Middle frontal gyrus (tissue), 1 donor: Measurements from ENCODE around the gene STPG1.
A peak's percentile ranks its signal among the peaks of the same experiment; 100 is the strongest.
"Not testable (repeated sequence)": the region's sequence is repeated elsewhere in the genome, so short reads cannot be mapped to it uniquely, and the experiment has no call there.

Experiments used
- DNase-seq: peaks from one replicate; pipeline ENCODE4 v3.0.0-alpha.2; 2015; ENCODE audit warnings: low spot score; ENCODE audit errors: extremely low spot score

The STPG1 gene, protein sequence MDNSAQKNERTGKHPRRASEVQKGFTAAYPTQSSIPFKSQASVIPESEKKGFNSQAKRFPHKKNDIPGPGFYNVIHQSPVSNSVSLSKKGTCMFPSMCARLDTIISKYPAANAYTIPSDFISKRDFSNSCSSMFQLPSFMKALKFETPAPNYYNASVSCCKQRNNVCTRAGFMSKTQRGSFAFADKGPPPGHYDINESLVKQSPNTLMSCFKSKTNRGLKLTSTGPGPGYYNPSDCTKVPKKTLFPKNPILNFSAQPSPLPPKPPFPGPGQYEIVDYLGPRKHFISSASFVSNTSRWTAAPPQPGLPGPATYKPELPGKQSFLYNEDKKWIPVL

DNA sequence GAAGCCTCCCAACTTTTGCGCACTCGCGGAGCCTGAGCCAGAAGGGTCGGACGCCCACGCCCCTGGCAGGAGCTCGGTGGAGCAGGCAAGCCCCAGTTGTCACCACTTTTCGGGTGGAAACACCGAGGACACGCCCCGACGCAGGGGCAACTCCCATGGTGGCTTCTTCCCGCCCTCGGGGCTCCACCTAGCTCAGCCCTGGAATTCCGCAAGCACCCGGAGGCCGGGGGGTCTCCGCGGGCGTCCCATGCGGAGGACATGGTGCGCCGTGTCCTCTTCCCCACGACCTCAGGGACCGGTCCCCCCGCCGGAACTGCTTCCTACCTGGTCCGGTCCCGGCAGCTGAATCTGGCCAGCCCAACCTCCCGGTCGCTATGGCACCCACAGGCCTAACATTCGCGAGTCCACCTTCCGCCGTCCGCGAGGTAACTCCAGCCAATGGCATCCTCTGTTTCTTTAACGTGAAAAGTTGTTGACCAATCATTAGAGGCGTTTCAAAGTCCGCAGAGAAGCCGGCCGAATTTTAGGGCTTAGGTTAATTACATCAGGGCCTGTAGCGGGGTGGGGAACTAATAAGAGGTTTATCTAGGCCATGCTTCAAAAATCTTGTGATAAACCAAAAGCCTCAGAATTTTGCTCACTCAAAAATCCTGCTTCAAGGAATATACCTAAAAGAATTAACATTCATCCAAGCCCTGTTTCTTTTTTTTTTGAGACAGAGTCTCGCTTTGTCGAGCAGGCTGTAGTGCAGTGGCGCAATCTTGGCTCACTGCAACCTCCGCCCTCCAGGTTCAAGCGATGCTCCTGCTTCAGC lies at the start of gene STPG1:
STPG1 (minus strand) TSS at position 433 of the 814 bp plus-strand sequence. CDS start 12,394 bp downstream, outside the sequence.
- peak; percentile 76 for DNase-seq

- DNase-seq, result not testable (repeated sequence)
These were observed 48.5 kb upstream of the STPG1 start for GRCh38 chr1:24462128-24462527.

DNA sequence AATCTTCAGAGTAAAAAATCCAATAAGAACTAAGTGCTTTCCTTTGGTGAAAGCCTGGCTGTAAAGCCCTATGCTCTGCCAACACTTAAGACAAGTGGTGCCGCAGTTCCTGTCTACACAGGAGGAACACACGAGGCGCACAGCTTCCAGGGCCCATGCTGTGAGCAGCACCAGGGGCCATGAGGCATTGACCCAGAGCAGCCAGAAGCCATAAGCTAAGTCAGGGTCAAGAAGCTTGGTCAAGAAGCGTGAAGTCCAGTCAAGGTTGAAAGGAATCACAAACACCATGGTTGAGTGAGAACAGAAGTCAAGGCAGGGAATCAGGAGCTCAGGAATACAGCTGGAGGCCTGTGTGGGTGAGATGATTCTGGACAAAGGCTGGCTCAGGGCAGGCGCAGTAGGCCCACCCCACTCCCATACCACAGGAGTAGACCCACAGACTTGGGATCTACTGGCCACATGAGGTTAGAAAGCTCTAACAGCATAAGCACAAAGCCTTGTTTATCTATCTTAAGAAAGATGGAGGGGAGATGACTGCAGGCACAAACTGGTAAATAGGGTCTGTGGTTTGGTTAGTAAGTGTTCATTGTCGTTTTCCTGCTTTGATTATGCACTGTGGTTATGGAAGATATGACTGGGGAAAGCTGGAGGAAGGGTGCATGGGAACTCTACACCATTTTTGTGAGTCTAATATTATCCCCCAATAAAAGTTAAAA lies 46.1 kb upstream of the STPG1 start:
- no peak for DNase-seq

- DNase-seq, result no peak
These were observed 44.3 kb upstream of the STPG1 start for GRCh38 chr1:24457866-24458265.

- no peak for DNase-seq
These were observed 41.7 kb upstream of the STPG1 start for GRCh38 chr1:24455272-24455671.

- DNase-seq, result no peak
These were observed 41.1 kb upstream of the STPG1 start for GRCh38 chr1:24454673-24455072.

DNA sequence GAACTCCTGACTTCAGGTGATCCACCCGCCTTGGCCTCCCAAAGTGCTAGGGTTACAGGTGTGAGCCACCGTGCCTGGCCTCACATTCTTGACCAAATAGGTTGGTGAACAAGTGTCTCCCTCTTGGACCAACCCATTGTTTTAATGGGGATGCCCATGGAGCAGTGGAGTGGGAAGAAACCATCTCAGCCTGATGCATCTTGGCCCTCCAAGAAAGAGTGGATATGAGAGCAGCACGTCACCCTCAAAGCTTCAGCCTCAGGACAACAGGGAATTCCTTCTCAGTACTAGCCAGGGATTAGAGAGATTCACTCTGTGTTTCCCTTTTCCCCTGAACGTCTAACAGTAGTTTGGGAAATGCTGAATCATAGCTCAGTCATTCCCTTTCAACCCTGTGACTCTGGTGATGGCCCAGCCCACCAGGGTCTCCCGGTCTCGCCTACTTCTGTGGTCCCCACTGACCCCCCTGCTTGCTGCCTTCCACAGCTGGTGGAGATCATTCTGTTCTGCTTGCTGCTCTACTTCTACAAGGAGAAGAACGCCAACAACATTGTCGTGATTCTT lies 39.4 kb upstream of the STPG1 start:
- DNase-seq, result no peak

DNA sequence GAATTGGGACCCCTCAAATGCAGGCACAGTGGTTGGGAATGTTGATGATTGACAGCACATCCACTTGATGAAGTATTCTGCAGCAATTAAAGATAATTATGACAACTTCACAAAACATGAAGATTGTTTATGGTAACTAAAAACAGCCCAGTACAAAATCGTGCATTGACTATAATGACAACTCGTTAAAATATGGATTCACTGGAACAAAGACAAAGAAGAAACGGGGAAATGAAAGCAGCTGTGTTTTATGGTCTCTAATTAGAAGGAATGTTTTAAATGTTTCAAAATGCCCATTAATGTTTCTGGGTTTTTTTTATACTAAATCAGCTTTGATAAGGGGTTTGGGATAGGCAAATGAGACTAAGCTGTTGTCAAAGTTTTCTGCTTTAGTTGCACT lies 38.2 kb upstream of the STPG1 start:
- no peak for DNase-seq

- DNase-seq, result no peak
These were observed 37.3 kb upstream of the STPG1 start for GRCh38 chr1:24450857-24451397.

DNA sequence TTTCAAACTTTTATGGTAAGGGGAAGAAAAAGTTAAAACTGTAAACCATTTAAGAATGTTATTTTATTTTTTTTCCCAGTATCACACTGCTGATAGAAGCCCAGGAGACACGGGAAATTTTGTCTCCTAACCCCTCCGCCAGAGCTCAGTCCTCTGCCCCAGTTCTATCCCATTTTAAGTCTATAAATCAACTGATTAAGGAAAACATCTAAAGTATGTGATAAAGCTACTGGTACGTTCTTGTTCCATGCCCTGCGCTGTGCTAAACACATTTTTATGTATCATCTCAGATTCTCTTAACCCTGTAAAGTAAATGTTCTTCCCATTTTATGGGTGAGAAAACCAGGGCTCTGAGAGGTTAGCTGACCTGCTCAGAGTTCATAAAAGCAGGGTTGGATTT lies 36.7 kb upstream of the STPG1 start:
- no peak for DNase-seq

DNA sequence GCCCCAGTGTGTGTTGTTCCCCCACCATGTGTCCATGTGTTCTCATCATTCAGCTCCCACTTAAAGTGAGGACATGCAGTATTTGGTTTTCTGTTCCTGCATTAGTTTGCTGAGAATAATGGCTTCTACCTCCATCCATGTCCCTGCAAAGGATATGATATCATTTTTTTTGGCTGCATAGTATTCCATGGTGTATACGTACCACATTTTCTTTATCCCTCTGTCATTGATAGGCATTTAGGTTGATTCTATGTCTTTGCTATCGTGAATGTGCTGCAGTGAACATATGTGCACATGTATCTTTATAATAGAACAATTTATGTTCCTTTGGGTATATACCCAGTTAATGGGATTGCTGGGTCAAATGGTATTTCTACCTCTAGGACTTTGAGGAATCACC lies 32.9 kb upstream of the STPG1 start:
- DNase-seq, result not testable (repeated sequence)

DNA sequence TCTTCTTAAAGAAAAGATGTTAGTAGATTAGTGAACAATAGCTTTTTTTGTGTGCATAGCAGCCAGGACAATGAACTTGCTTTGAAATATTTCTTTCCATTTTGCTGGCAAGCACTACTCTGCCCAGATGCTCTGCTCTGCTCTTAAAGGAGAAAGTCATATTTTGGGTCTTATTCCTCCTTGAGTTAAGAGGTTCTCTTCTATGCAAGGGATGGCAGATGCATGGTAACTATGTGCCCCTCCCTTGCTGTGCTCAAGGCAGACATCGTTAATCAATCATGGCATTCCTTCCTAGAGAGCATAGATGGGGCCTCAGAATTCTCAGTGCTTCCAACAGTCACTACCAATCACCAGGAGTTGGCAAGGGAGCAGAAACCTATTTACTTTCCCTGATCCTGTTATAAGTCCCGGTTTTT lies 29.7 kb upstream of the STPG1 start:
- DNase-seq, result no peak

- no peak for DNase-seq
These were observed 29.2 kb upstream of the STPG1 start for GRCh38 chr1:24442764-24443163.

GRCh38 chr1:24441996-24442668 lies 28.6 kb upstream of the STPG1 start:
- DNase-seq, result no peak

GRCh38 chr1:24441480-24441879 lies 27.9 kb upstream of the STPG1 start:
- no peak for DNase-seq

GRCh38 chr1:24440436-24440835 lies 26.9 kb upstream of the STPG1 start:
- no peak for DNase-seq

DNA sequence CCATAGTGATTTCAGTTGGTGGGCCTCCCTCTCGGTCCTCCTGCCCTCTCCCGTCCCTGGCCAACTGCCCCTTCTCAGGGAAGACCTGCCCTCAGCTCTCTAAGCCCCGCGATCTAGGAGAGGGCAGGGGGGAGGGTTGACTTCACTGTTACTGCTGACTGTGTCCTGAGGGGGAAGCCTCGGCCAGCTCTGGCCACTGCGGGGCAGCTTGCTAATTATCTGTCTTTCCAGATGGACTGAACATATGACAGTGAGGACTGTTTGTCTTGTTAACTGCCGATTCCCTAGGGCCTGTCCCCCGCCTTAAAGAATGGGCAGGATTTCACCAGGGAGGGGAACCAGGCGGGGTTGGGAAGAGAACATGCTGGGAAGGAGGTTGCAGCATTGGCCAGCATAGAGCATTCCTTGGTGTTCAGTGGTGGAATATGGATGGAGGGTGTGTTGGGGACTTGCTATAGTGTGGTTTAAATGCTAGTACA lies 24.9 kb upstream of the STPG1 start:
- DNase-seq, result no peak

- no peak for DNase-seq
These were observed 24.2 kb upstream of the STPG1 start for GRCh38 chr1:24437631-24438396.

DNA sequence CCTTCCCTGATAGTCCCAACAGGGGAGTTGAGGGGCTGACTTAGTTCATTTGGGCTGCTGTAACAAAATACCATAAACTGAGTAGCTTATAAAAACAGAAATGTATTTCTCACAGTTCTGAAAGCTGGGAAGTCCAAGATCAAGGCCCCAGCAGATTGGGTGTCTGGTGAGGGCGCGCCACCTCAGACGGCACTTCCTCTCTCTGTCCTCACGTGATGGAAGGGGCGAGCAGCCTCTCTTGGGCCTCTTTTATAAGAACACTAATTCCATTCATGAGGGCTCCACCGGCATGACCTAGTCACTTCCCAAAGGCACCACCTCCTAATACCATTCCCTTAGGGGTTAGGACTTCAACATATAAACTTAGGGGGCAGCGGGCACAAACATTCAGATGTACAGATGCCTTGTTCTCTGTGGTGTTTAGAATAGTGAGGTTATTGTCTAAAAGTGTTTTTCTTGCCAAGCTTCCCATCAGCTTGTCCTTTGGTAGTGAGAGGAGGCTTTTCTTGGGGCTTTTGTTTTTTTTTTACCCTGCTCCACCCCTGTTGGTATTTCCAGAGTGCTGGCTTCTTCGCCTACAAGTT lies 22.3 kb upstream of the STPG1 start:
- DNase-seq, result no peak

- no peak for DNase-seq
These were observed 13.9 kb upstream of the STPG1 start for GRCh38 chr1:24427545-24427862.
